ENCODE measurements around the gene ZBTB2. TPM values are rescaled to one million over a fixed set of nuclear protein-coding genes. Genes with fewer than 3 reads are reported as not detected.

ZBTB2 gene
- total RNA-seq, 1 experiment from 2014 or later, result 14.3 TPM

DNA sequence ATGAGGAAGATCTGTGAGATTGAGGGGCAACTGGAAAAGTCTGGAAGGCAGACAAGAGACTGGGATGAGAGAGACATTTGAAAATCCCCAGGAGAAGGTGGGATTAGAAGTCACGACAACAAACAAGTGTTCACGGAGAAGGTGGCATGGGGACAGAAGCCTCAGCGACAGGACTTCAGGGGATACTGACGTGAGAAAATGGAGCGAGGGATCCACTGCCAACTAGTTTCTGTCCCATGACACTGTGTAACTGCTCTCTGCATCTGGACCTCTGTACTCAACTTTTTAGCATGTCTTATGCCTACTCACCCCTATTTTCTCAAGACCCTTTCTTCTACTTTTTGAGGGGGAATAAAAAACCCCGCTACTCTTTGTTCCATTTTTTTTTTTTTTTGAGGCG is 18.3 kb upstream of the ZBTB2 start:
- ChIA-PET POLR2A (no interaction called here), CTCF (no interaction called here)
- DNase-seq (ENCODE audit: low spot score), result no peak
- peak overlapping the region; percentile 48 for H3K27ac Mint-ChIP-seq
- H3K4me3 Mint-ChIP-seq, result no peak overlapping the region
- H3K9me3 Mint-ChIP-seq, result peaks cover 10% of the 10 kb centered on the region
- no peak for ATAC-seq
- TF ChIP-seq FOXP1 (CRISPR knock-in tag; IDR thresholded peaks at IDR 0.05; ENCODE audit: borderline replicate concordance) (no peak), CBFB (CRISPR knock-in tag; IDR thresholded peaks at IDR 0.05; ENCODE audit: low read depth) (no peak), GTF2I (CRISPR knock-in tag; conservative IDR thresholded peaks at IDR 0.05) (no peak), USF2 (CRISPR knock-in tag; IDR thresholded peaks at IDR 0.05) (no peak), GRHL2 (CRISPR knock-in tag; IDR thresholded peaks at IDR 0.05; ENCODE audit: insufficient replicate concordance, severe bottlenecking) (no peak), JUN (CRISPR knock-in tag; IDR thresholded peaks at IDR 0.05) (no peak), NFATC4 (CRISPR knock-in tag; IDR thresholded peaks at IDR 0.05) (no peak), ZNF219 (CRISPR knock-in tag; IDR thresholded peaks at IDR 0.05; ENCODE audit: borderline replicate concordance) (no peak)
- TF ChIP-seq, protein P1, sequence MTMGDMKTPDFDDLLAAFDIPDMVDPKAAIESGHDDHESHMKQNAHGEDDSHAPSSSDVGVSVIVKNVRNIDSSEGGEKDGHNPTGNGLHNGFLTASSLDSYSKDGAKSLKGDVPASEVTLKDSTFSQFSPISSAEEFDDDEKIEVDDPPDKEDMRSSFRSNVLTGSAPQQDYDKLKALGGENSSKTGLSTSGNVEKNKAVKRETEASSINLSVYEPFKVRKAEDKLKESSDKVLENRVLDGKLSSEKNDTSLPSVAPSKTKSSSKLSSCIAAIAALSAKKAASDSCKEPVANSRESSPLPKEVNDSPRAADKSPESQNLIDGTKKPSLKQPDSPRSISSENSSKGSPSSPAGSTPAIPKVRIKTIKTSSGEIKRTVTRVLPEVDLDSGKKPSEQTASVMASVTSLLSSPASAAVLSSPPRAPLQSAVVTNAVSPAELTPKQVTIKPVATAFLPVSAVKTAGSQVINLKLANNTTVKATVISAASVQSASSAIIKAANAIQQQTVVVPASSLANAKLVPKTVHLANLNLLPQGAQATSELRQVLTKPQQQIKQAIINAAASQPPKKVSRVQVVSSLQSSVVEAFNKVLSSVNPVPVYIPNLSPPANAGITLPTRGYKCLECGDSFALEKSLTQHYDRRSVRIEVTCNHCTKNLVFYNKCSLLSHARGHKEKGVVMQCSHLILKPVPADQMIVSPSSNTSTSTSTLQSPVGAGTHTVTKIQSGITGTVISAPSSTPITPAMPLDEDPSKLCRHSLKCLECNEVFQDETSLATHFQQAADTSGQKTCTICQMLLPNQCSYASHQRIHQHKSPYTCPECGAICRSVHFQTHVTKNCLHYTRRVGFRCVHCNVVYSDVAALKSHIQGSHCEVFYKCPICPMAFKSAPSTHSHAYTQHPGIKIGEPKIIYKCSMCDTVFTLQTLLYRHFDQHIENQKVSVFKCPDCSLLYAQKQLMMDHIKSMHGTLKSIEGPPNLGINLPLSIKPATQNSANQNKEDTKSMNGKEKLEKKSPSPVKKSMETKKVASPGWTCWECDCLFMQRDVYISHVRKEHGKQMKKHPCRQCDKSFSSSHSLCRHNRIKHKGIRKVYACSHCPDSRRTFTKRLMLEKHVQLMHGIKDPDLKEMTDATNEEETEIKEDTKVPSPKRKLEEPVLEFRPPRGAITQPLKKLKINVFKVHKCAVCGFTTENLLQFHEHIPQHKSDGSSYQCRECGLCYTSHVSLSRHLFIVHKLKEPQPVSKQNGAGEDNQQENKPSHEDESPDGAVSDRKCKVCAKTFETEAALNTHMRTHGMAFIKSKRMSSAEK (CRISPR knock-in tag; IDR thresholded peaks at IDR 0.05; ENCODE audit: borderline replicate concordance), result no peak
- TF ChIP-seq, protein P2, sequence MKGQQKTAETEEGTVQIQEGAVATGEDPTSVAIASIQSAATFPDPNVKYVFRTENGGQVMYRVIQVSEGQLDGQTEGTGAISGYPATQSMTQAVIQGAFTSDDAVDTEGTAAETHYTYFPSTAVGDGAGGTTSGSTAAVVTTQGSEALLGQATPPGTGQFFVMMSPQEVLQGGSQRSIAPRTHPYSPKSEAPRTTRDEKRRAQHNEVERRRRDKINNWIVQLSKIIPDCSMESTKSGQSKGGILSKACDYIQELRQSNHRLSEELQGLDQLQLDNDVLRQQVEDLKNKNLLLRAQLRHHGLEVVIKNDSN (CRISPR knock-in tag; IDR thresholded peaks at IDR 0.05), result no peak
- no peaks in the 10 kb centered on the region for H3K27me3 Mint-ChIP-seq (ENCODE audit: low read depth)
- no peaks in the 10 kb centered on the region for H3K4me1 Mint-ChIP-seq
- peaks cover 57% of the 10 kb centered on the region for H3K36me3 Mint-ChIP-seq

- Mint-ChIP-seq H3K4me3 (no peak overlapping the region), H3K36me3 (peaks cover 55% of the 10 kb centered on the region), H3K27ac (peak overlapping the region; percentile 48), H3K9me3 (peaks cover 10% of the 10 kb centered on the region), H3K4me1 (no peaks in the 10 kb centered on the region), H3K27me3 (ENCODE audit: low read depth) (no peaks in the 10 kb centered on the region)
- ChIA-PET POLR2A (no interaction called here), CTCF (no interaction called here)
- ATAC-seq (no peak), DNase-seq (ENCODE audit: low spot score) (no peak)
- TF ChIP-seq USF2 (CRISPR knock-in tag; IDR thresholded peaks at IDR 0.05) (no peak), E2F5 (CRISPR knock-in tag; IDR thresholded peaks at IDR 0.05) (no peak), NR2C2 (CRISPR knock-in tag; IDR thresholded peaks at IDR 0.05) (no peak), MYBL2 (CRISPR knock-in tag; IDR thresholded peaks at IDR 0.05) (no peak), ZNF263 (CRISPR knock-in tag; IDR thresholded peaks at IDR 0.05; ENCODE audit: low read depth) (no peak), SMAD4 (CRISPR knock-in tag; IDR thresholded peaks at IDR 0.05) (no peak), TEAD4 (CRISPR knock-in tag; IDR thresholded peaks at IDR 0.05) (no peak), GABPB1 (CRISPR knock-in tag; IDR thresholded peaks at IDR 0.05) (no peak), E2F1 (CRISPR knock-in tag; IDR thresholded peaks at IDR 0.05) (no peak), SMAD3 (CRISPR knock-in tag; IDR thresholded peaks at IDR 0.05; ENCODE audit: borderline replicate concordance) (no peak), NFYB (CRISPR knock-in tag; conservative IDR thresholded peaks at IDR 0.05; ENCODE audit: low read depth) (no peak), IRF2 (CRISPR knock-in tag; IDR thresholded peaks at IDR 0.05; ENCODE audit: borderline replicate concordance, low read depth) (no peak), CREM (CRISPR knock-in tag; IDR thresholded peaks at IDR 0.05) (no peak)
- TF ChIP-seq, protein P3, sequence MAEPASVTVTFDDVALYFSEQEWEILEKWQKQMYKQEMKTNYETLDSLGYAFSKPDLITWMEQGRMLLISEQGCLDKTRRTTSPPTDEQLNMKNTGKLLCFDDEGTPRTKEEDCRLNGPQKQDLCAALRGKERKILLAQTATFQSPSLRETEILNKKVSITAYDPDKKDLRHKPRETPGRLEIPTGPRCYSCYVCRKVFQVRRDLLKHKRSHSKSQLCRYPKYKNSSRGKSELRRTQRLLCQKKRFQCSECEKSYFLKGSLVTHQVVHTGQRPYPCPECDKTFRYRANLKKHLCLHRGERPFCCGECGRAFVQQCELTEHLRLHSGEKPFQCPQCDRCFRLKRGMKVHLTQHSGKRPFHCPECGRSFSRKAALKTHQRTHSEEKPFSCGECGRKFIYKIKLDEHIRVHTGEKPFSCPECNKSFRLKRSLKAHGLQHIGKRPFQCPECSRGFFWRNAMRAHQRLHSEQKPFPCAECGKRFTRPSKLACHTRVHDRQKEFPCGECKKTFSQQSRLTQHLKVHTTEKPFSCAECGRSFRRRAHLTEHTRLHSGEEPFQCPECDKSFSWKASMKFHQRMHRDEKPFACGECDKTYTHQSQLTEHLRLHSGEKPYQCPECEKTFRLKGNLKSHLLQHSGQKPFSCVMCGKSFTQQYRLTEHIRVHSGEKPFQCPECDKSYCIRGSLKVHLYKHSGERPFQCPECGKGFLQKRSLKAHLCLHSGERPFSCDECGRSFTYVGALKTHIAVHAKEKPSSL (CRISPR knock-in tag; conservative IDR thresholded peaks at IDR 0.05), result no peak
- TF ChIP-seq, protein P4, sequence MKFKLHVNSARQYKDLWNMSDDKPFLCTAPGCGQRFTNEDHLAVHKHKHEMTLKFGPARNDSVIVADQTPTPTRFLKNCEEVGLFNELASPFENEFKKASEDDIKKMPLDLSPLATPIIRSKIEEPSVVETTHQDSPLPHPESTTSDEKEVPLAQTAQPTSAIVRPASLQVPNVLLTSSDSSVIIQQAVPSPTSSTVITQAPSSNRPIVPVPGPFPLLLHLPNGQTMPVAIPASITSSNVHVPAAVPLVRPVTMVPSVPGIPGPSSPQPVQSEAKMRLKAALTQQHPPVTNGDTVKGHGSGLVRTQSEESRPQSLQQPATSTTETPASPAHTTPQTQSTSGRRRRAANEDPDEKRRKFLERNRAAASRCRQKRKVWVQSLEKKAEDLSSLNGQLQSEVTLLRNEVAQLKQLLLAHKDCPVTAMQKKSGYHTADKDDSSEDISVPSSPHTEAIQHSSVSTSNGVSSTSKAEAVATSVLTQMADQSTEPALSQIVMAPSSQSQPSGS (CRISPR knock-in tag; IDR thresholded peaks at IDR 0.05; ENCODE audit: borderline replicate concordance, low read depth), result no peak
Measured at GRCh38 chr6:151409260-151409659, 17.9 kb upstream of the ZBTB2 start.
